Neural cell (in vitro differentiated cells): ENCODE measurements around the gene ALPI. TPM values are rescaled to one million over a fixed set of nuclear protein-coding genes. Genes with fewer than 3 reads are reported as not detected.
A peak's percentile ranks its signal among the peaks of the same experiment; 100 is the strongest.

Experiments used
- H2AFZ ChIP-seq: fragments of 200-600, 300-800 bp; sonication (generic), shearing (Covaris generic); 2 replicates; pipeline ENCODE4 v1.6.0; 2014; ENCODE audit warnings: low read depth, mild to moderate bottlenecking, antibody characterized with exemption, low read length, moderate library complexity
- H3F3A ChIP-seq: fragments of 200-600 bp; shearing (Covaris generic); 2 replicates; pipeline ENCODE4 v1.6.1; 2016; ENCODE audit warnings: mild to moderate bottlenecking, moderate library complexity, mixed read lengths, antibody characterized with exemption, low read length; ENCODE audit not compliant: insufficient read depth, poor library complexity, severe bottlenecking
- H3K27ac ChIP-seq: fragments of 200-600, 300-800 bp; sonication (generic), shearing (Covaris generic); 2 replicates; pipeline ENCODE4 v1.5.1; 2014; ENCODE audit warnings: mild to moderate bottlenecking, low read length, moderate library complexity
- H3K27me3 ChIP-seq: fragments of 300-800, 200-600 bp; sonication (generic), shearing (Covaris generic); 2 replicates; pipeline ENCODE4 v1.6.0; 2014; ENCODE audit warnings: mild to moderate bottlenecking, low read depth, low read length, moderate library complexity; ENCODE audit not compliant: insufficient read depth
- H3K36me3 ChIP-seq: fragments of 300-800, 200-600 bp; sonication (generic), shearing (Covaris generic); 2 replicates; pipeline ENCODE4 v1.5.1; 2014; ENCODE audit warnings: mild to moderate bottlenecking, antibody characterized with exemption, low read length, moderate library complexity; ENCODE audit not compliant: insufficient read depth
- H3K4me2 ChIP-seq: fragments of 300-800, 200-600 bp; sonication (generic), shearing (Covaris generic); 2 replicates; pipeline ENCODE4 v1.6.0; 2014; ENCODE audit warnings: mild to moderate bottlenecking, low read length
- H3K4me3 ChIP-seq: fragments of 300-800, 200-600 bp; sonication (generic), shearing (Covaris generic); 2 replicates; pipeline ENCODE4 v1.5.1; 2014; ENCODE audit warnings: mild to moderate bottlenecking, low read length, moderate library complexity
- H3K79me2 ChIP-seq: fragments of 200-600 bp; shearing (Covaris generic); replicated peaks from 2 replicates; pipeline ENCODE4 v1.6.0; 2014; ENCODE audit warnings: mild to moderate bottlenecking, low read length, moderate library complexity; ENCODE audit not compliant: insufficient read depth
- H3K9ac ChIP-seq: fragments of 300-800, 200-600 bp; sonication (generic), shearing (Covaris generic); 2 replicates; pipeline ENCODE4 v1.6.1; 2016; ENCODE audit warnings: mild to moderate bottlenecking, low read length, mixed read lengths
- H3K9me2 ChIP-seq: fragments of 200-600 bp; shearing (Covaris generic); 2 replicates; pipeline ENCODE4 v1.6.1; 2016; ENCODE audit warnings: mild to moderate bottlenecking, low read length, mixed read lengths; ENCODE audit not compliant: insufficient read depth
- H3K9me3 ChIP-seq: fragments of 200-600, 300-800 bp; sonication (generic), shearing (Covaris generic); 2 replicates; pipeline ENCODE4 v1.6.1; 2016; ENCODE audit warnings: mild to moderate bottlenecking, mixed run types, low read length, moderate library complexity, mixed read lengths
- H4K20me1 ChIP-seq: fragments of 200-600 bp; shearing (Covaris generic); 2 replicates; pipeline ENCODE4 v1.6.1; 2016; ENCODE audit warnings: mild to moderate bottlenecking, mixed run types; ENCODE audit not compliant: insufficient read depth
- EP300 ChIP-seq: fragments of 450-650 bp; conservative IDR thresholded peaks from 2 replicates; pipeline ENCODE4 v1.6.1; 2014; ENCODE audit warnings: antibody characterized with exemption, mild to moderate bottlenecking, moderate library complexity; ENCODE audit not compliant: poor library complexity, severe bottlenecking
- EZH2 ChIP-seq: fragments of 200-600, 300-800 bp; shearing (Covaris generic), sonication (generic); IDR thresholded peaks from 2 replicates; pipeline ENCODE4 v1.6.1; 2014; ENCODE audit warnings: antibody characterized with exemption, low read length, borderline replicate concordance, mild to moderate bottlenecking; ENCODE audit not compliant: insufficient read depth, poor library complexity, severe bottlenecking
- MXI1 ChIP-seq: fragments of 450-650 bp; conservative IDR thresholded peaks from 2 replicates; pipeline ENCODE4 v1.6.1; 2014; ENCODE audit warnings: antibody characterized with exemption, mild to moderate bottlenecking; ENCODE audit not compliant: poor library complexity, severe bottlenecking
- POLR2AphosphoS5 ChIP-seq: IDR thresholded peaks from 2 replicates; pipeline ENCODE4 v1.6.1; 2012
- RAD21 ChIP-seq: fragments of 450-650 bp; conservative IDR thresholded peaks from 2 replicates; pipeline ENCODE4 v1.6.1; 2014; ENCODE audit warnings: antibody characterized with exemption, mild to moderate bottlenecking, moderate library complexity
- REST ChIP-seq: IDR thresholded peaks from 2 replicates; pipeline ENCODE4 v1.6.1; 2012; ENCODE audit warnings: borderline replicate concordance
- SMC3 ChIP-seq: fragments of 450-650 bp; conservative IDR thresholded peaks from 2 replicates; pipeline ENCODE4 v1.6.1; 2014; ENCODE audit warnings: antibody characterized with exemption, mild to moderate bottlenecking, moderate library complexity; ENCODE audit not compliant: poor library complexity
- TAF1 ChIP-seq: IDR thresholded peaks from 2 replicates; pipeline ENCODE4 v1.6.1; 2012; ENCODE audit warnings: low read depth
- polyA plus RNA-seq: library from polyadenylated mRNA; depleted of rRNA; stranded (reverse); fragments of >200 nt; gene quantifications from 2 replicates; pipeline ENCODE4 v1.2.3, GENCODE V29; 2014
- TF ChIP-seq, protein P1 (sequence below): fragments of 450-650 bp; IDR thresholded peaks from 2 replicates; pipeline ENCODE4 v1.5.1; 2014; ENCODE audit warnings: antibody characterized with exemption, mild to moderate bottlenecking, moderate library complexity; ENCODE audit not compliant: poor library complexity, severe bottlenecking

Gene ALPI
- polyA plus RNA-seq, 1 donor from 2014 or later: not detected

GRCh38 chr2:232501331-232501771 is 45.4 kb downstream of the ALPI start:
- H3K9ac ChIP-seq: peak overlapping the region; percentile 73
- TF ChIP-seq MXI1: no peak
- TF ChIP-seq, protein P1, sequence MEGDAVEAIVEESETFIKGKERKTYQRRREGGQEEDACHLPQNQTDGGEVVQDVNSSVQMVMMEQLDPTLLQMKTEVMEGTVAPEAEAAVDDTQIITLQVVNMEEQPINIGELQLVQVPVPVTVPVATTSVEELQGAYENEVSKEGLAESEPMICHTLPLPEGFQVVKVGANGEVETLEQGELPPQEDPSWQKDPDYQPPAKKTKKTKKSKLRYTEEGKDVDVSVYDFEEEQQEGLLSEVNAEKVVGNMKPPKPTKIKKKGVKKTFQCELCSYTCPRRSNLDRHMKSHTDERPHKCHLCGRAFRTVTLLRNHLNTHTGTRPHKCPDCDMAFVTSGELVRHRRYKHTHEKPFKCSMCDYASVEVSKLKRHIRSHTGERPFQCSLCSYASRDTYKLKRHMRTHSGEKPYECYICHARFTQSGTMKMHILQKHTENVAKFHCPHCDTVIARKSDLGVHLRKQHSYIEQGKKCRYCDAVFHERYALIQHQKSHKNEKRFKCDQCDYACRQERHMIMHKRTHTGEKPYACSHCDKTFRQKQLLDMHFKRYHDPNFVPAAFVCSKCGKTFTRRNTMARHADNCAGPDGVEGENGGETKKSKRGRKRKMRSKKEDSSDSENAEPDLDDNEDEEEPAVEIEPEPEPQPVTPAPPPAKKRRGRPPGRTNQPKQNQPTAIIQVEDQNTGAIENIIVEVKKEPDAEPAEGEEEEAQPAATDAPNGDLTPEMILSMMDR: no peak
- TF ChIP-seq RAD21: no peak
- no peak for TF ChIP-seq EP300
- no peak for TF ChIP-seq TAF1
- TF ChIP-seq POLR2AphosphoS5: no peak
- no peak for TF ChIP-seq EZH2
- TF ChIP-seq SMC3: no peak
- no peak for TF ChIP-seq REST
- no peaks in the 10 kb centered on the region for H3K36me3 ChIP-seq
- no peaks in the 10 kb centered on the region for H3K79me2 ChIP-seq
- H3K27ac ChIP-seq: peak overlapping the region; percentile 88
- no peak overlapping the region for H2AFZ ChIP-seq
- H3K9me2 ChIP-seq: no peaks in the 10 kb centered on the region
- H3K9me3 ChIP-seq: no peaks in the 10 kb centered on the region
- no peak overlapping the region for H3K4me3 ChIP-seq
- peaks cover 5% of the 10 kb centered on the region for H3F3A ChIP-seq
- H4K20me1 ChIP-seq: no peaks in the 10 kb centered on the region
- H3K27me3 ChIP-seq: peaks cover 10% of the 10 kb centered on the region
- H3K4me2 ChIP-seq: no peak overlapping the region

DNA sequence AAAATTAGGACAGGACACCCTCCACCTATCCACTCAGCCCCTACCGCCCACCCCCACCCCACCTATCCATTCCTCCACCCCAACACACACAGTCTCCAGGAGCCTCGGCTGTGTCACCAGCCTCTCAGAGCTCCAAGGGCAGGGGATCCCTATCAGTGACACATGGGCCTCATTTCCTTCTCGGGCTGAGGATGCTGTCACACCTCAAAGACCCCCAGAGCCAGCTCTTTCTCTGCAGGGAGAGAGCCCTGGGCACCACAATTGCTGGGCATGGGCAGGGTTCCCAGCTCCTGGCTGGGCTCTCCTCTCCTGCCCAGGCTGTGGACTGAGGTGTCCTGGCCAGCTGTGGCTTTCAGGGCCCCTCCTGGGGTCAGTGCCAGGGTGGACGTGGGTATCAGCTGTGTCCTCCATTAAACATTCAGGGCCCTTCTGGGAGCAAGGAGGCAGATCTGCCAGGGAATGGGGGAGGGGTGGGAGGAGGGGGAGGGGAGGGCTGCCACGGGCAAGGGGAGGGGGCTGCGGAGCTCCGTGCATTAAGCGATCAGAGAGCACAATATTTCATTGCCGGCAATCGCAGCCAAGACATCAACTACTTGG is 45.9 kb downstream of the ALPI start:
- no peaks in the 10 kb centered on the region for H3K36me3 ChIP-seq
- peaks cover 5% of the 10 kb centered on the region for H3F3A ChIP-seq
- no peaks in the 10 kb centered on the region for H4K20me1 ChIP-seq
- peak overlapping the region; percentile 73 for H3K9ac ChIP-seq
- TF ChIP-seq RAD21 (no peak), REST (no peak), SMC3 (no peak)
- H3K27me3 ChIP-seq: peaks cover 10% of the 10 kb centered on the region
- H3K27ac ChIP-seq: peak overlapping the region; percentile 88
- H3K4me2 ChIP-seq: peak overlapping the region; percentile 62
- no peaks in the 10 kb centered on the region for H3K79me2 ChIP-seq
- peak overlapping the region; percentile 64 for H3K4me3 ChIP-seq
- H3K9me2 ChIP-seq: no peaks in the 10 kb centered on the region
- H3K9me3 ChIP-seq: no peaks in the 10 kb centered on the region
- no peak overlapping the region for H2AFZ ChIP-seq
